GM23338 (cell line): ENCODE measurements around the gene S100A16. TPM values are rescaled to one million over a fixed set of nuclear protein-coding genes. Genes with fewer than 3 reads are reported as not detected.
"Not testable (repeated sequence)": the region's sequence is repeated elsewhere in the genome, so short reads cannot be mapped to it uniquely, and the experiment has no call there.

Experiments used
- ATAC-seq: fragments of 200-7000 bp; cut with Tn5 transposase; 3 replicates; pipeline ENCODE4 v1.9.1; 2020
- DNase-seq: peaks from one replicate; pipeline ENCODE4 v3.0.0-alpha.2; 2015; ENCODE audit warnings: low spot score
- H2AFZ ChIP-seq: fragments of 200-600 bp; sonication (generic); 2 replicates; pipeline ENCODE4 v1.8.0; 2016; ENCODE audit warnings: antibody characterized with exemption, mild to moderate bottlenecking, moderate library complexity
- H3F3A ChIP-seq: fragments of 200-600 bp; sonication (generic); replicated peaks from 2 replicates; pipeline ENCODE4 v1.8.0; 2017; ENCODE audit warnings: antibody characterized with exemption, mixed run types, low read depth
- H3K27ac ChIP-seq: fragments of 200-600 bp; sonication (generic); 2 replicates; pipeline ENCODE4 v1.6.1; 2016; ENCODE audit warnings: low read depth
- H3K27me3 ChIP-seq: fragments of 200-600 bp; sonication (generic); 2 replicates; pipeline ENCODE4 v1.8.0; 2016; ENCODE audit warnings: mild to moderate bottlenecking, mixed run types, moderate library complexity; ENCODE audit not compliant: insufficient read depth
- H3K36me3 ChIP-seq: fragments of 200-600 bp; sonication (generic); 2 replicates; pipeline ENCODE4 v1.8.0; 2016; ENCODE audit warnings: mild to moderate bottlenecking; ENCODE audit not compliant: insufficient read depth
- H3K4me1 ChIP-seq: fragments of 200-600 bp; sonication (generic); 2 replicates; pipeline ENCODE4 v1.8.0; 2016; ENCODE audit warnings: mild to moderate bottlenecking, moderate library complexity; ENCODE audit not compliant: insufficient read depth
- H3K4me2 ChIP-seq: fragments of 200-600 bp; sonication (generic); 2 replicates; pipeline ENCODE4 v1.7.1; 2017; ENCODE audit warnings: mixed run types
- H3K4me3 ChIP-seq: fragments of 200-600 bp; sonication (generic); 2 replicates; pipeline ENCODE4 v1.6.1; 2016; ENCODE audit warnings: mixed run types
- H3K79me2 ChIP-seq: fragments of 200-600 bp; sonication (generic); replicated peaks from 2 replicates; pipeline ENCODE4 v1.8.0; 2017; ENCODE audit warnings: mild to moderate bottlenecking; ENCODE audit not compliant: insufficient read depth
- H3K9me2 ChIP-seq: fragments of 200-600 bp; sonication (generic); 2 replicates; pipeline ENCODE4 v1.8.0; 2017; ENCODE audit not compliant: insufficient read depth
- H4K20me1 ChIP-seq: fragments of 200-600 bp; sonication (generic); replicated peaks from 2 replicates; pipeline ENCODE4 v1.8.0; 2017; ENCODE audit warnings: mild to moderate bottlenecking; ENCODE audit not compliant: insufficient read depth
- H3K27ac Mint-ChIP-seq: 2 replicates; pipeline ENCODE4 v1.8.0; 2020; ENCODE audit warnings: inconsistent platforms, mild to moderate bottlenecking, moderate library complexity, mixed read lengths
- H3K27me3 Mint-ChIP-seq: 3 replicates; pipeline ENCODE4 v1.8.0; 2022; ENCODE audit warnings: low read depth, mild to moderate bottlenecking, moderate library complexity, mixed read lengths, inconsistent platforms; ENCODE audit not compliant: insufficient read depth, poor library complexity
- H3K36me3 Mint-ChIP-seq: 3 replicates; pipeline ENCODE4 v1.8.0; 2021; ENCODE audit warnings: low read depth, mild to moderate bottlenecking, inconsistent platforms, moderate library complexity, mixed read lengths
- H3K4me1 Mint-ChIP-seq: 3 replicates; pipeline ENCODE4 v1.8.0; 2020; ENCODE audit warnings: mild to moderate bottlenecking, inconsistent platforms, mixed read lengths
- H3K4me3 Mint-ChIP-seq: 3 replicates; pipeline ENCODE4 v1.8.0; 2021; ENCODE audit warnings: moderate library complexity, mild to moderate bottlenecking, inconsistent platforms, mixed read lengths
- H3K9me3 Mint-ChIP-seq: 3 replicates; pipeline ENCODE4 v1.8.0; 2020; ENCODE audit warnings: moderate library complexity, mild to moderate bottlenecking, inconsistent platforms, mixed read lengths
- CREB1 ChIP-seq: fragments of 250-450 bp; sonication (Bioruptor Pico); IDR thresholded peaks from 2 replicates; pipeline ENCODE4 v1.5.0; 2020; ENCODE audit warnings: low read depth, mild to moderate bottlenecking, moderate library complexity
- CTCF ChIP-seq, 2 experiments: fragments of 200-600 bp in 1 of 2; sonication (generic) in 1 of 2; conservative IDR thresholded peaks; 2 replicates each; pipeline versions ENCODE4 v1.5.1 to v1.6.1; 2016 to 2017; ENCODE audit warnings: antibody characterized with exemption in 2 of 2, low read depth in 2 of 2, mild to moderate bottlenecking in 2 of 2, moderate library complexity in 1 of 2
- EZH2phosphoT487 ChIP-seq: fragments of 200-600 bp; sonication (generic); IDR thresholded peaks from one replicate; pipeline ENCODE4 v1.8.1; 2018; ENCODE audit warnings: antibody characterized with exemption; ENCODE audit not compliant: unreplicated experiment
- JUNB ChIP-seq: IDR thresholded peaks from one replicate; pipeline ENCODE4 v1.6.1; 2016; ENCODE audit warnings: antibody characterized with exemption; ENCODE audit not compliant: unreplicated experiment
- POLR2AphosphoS5 ChIP-seq: IDR thresholded peaks from 2 replicates; pipeline ENCODE4 v1.6.1; 2016; ENCODE audit warnings: antibody characterized with exemption, low read depth
- STAT1 ChIP-seq: IDR thresholded peaks from one replicate; pipeline ENCODE4 v1.6.1; 2016; ENCODE audit warnings: antibody characterized with exemption; ENCODE audit not compliant: unreplicated experiment
- ZNF114 ChIP-seq: fragments of 250-450 bp; sonication (Bioruptor Pico); IDR thresholded peaks from 2 replicates; pipeline ENCODE4 v1.5.0; 2020; ENCODE audit warnings: mild to moderate bottlenecking, moderate library complexity
- ZNF331 ChIP-seq: fragments of 250-450 bp; sonication (Bioruptor Pico); IDR thresholded peaks from 2 replicates; pipeline ENCODE4 v1.5.0; 2020; ENCODE audit warnings: low read depth, mild to moderate bottlenecking, moderate library complexity
- polyA plus RNA-seq: library from polyadenylated mRNA; unstranded; fragments of >200 nt; fragmentation: Nextera tagmentation; extraction: Ambion mirVana; gene quantifications from 2 replicates; pipeline ENCODE4 v1.2.1, GENCODE V29; 2016
- total RNA-seq: library from RNA; depleted of rRNA; stranded (reverse); fragments of >200 nt; shearing (Covaris generic); gene quantifications from 2 replicates; pipeline ENCODE4 v1.2.3, GENCODE V29; 2014
- TF ChIP-seq, protein P1 (sequence below): IDR thresholded peaks from 2 replicates; pipeline ENCODE4 v1.6.1; 2016; ENCODE audit warnings: antibody characterized with exemption
- TF ChIP-seq, protein P2 (sequence below): IDR thresholded peaks from one replicate; pipeline ENCODE4 v1.6.1; 2018; ENCODE audit warnings: antibody characterized with exemption; ENCODE audit not compliant: unreplicated experiment

S100A16 gene
- total and polyA plus RNA-seq, 2 experiments from 2014 or later, result 13.0 to 20.4 TPM

GRCh38 chr1:153583976-153584375 lies 29.0 kb downstream of the S100A16 start (continued):
- TF ChIP-seq STAT1, result no peak
- TF ChIP-seq, protein P1, sequence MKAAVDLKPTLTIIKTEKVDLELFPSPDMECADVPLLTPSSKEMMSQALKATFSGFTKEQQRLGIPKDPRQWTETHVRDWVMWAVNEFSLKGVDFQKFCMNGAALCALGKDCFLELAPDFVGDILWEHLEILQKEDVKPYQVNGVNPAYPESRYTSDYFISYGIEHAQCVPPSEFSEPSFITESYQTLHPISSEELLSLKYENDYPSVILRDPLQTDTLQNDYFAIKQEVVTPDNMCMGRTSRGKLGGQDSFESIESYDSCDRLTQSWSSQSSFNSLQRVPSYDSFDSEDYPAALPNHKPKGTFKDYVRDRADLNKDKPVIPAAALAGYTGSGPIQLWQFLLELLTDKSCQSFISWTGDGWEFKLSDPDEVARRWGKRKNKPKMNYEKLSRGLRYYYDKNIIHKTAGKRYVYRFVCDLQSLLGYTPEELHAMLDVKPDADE, result no peak

GRCh38 chr1:153583514-153583913 lies 29.4 kb downstream of the S100A16 start:
- H2AFZ ChIP-seq, H3K27me3 ChIP-seq, H3K4me2 ChIP-seq, H3K9me3 Mint-ChIP-seq, DNase-seq, H3K36me3 ChIP-seq, H3K27ac ChIP-seq, H3K4me3 ChIP-seq, ATAC-seq, H3F3A ChIP-seq, H3K27me3 Mint-ChIP-seq, H3K79me2 ChIP-seq, H3K4me3 Mint-ChIP-seq, H3K27ac Mint-ChIP-seq, H3K9me2 ChIP-seq, H3K4me1 ChIP-seq, H4K20me1 ChIP-seq, H3K36me3 Mint-ChIP-seq: not testable (repeated sequence)
- H3K4me1 Mint-ChIP-seq, result peaks cover 14% of the 10 kb centered on the region; the same call in 2 of the 3 replicates

DNA sequence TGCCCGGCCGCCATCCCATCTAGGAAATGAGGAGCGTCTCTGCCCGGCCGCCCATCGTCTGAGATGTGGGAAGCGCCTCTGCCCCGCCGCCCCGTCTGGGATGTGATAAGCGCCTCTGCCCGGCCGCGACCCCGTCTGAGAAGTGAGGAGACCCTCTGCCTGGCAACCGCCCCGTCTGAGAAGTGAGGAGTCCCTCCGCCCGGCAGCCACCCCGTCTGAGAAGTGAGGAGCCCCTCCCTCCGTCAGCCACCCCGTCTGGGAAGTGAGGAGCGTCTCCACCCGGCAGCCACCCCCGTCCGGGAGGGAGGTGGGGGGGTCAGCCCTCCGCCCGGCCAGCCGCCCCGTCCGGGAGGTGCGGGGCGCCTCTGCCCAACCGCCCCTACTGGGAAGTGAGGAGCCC lies 30.1 kb downstream of the S100A16 start:
- H3K36me3 ChIP-seq, H3K27ac ChIP-seq, DNase-seq, H4K20me1 ChIP-seq, H2AFZ ChIP-seq, H3K79me2 ChIP-seq, H3K27me3 ChIP-seq, H3K27me3 Mint-ChIP-seq, H3K4me1 ChIP-seq, H3K27ac Mint-ChIP-seq, H3K4me3 ChIP-seq, H3K4me3 Mint-ChIP-seq, H3K9me2 ChIP-seq, H3F3A ChIP-seq, H3K36me3 Mint-ChIP-seq, H3K9me3 Mint-ChIP-seq, ATAC-seq, H3K4me2 ChIP-seq: not testable (repeated sequence)
- peaks cover 20% of the 10 kb centered on the region for H3K4me1 Mint-ChIP-seq

DNA sequence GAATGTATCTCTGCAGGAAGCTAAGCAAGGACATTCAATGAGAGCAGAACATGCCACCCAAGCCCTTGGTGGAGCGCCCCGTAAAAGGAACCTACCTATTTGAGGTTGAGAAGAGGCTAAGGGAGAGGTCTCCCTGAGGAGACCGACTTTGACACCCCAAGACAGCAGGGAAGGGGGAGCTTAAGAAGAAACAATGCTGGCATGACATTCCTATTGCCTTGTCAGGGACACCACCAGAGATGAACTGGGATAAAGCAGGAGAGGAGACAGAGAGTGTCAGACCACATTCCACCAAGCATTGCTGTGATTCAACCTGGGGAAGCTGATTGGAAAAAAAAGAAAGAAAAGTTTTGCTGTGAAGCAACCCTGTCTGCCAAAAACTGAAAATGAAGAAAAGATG lies 34.0 kb downstream of the S100A16 start:
- H3K27ac Mint-ChIP-seq, result no peak overlapping the region
- H3K4me2 ChIP-seq, result no peak overlapping the region
- 0 out of 2 replicates have a peak overlapping the region, but pooled peaks have one; percentile 2 for H2AFZ ChIP-seq
- no peaks in the 10 kb centered on the region for H3K27me3 ChIP-seq
- peaks cover 13% of the 10 kb centered on the region for H3K4me1 Mint-ChIP-seq
- ATAC-seq (no peak), DNase-seq (no peak)
- no peak overlapping the region for H3K4me3 ChIP-seq
- H3K4me3 Mint-ChIP-seq, result no peak overlapping the region
- no peaks in the 10 kb centered on the region for H3K36me3 ChIP-seq
- H3K27ac ChIP-seq, result no peak overlapping the region
- no peaks in the 10 kb centered on the region for H3F3A ChIP-seq
- no peaks in the 10 kb centered on the region; the same call in 1 of the 3 replicates for H3K36me3 Mint-ChIP-seq
- no peaks in the 10 kb centered on the region for H3K79me2 ChIP-seq
- H3K4me1 ChIP-seq, result peaks cover 6% of the 10 kb centered on the region; the same call in 1 of the 2 replicates
- H3K9me3 Mint-ChIP-seq, result peaks cover 18% of the 10 kb centered on the region; the same call in 2 of the 3 replicates
- no peaks in the 10 kb centered on the region for H3K9me2 ChIP-seq
- peaks cover 4% of the 10 kb centered on the region for H3K27me3 Mint-ChIP-seq
- no peaks in the 10 kb centered on the region for H4K20me1 ChIP-seq
- TF ChIP-seq CREB1 (CRISPR knock-in tag) (no peak), ZNF331 (CRISPR knock-in tag) (no peak), CTCF (conservative IDR thresholded peaks at IDR 0.05; ENCODE audit: low read depth in 2 of 2) (no peak), JUNB (no peak), EZH2phosphoT487 (no peak), STAT1 (no peak), POLR2AphosphoS5 (no peak), ZNF114 (CRISPR knock-in tag) (no peak)
- TF ChIP-seq, protein P1, result no peak
- TF ChIP-seq, protein P2, sequence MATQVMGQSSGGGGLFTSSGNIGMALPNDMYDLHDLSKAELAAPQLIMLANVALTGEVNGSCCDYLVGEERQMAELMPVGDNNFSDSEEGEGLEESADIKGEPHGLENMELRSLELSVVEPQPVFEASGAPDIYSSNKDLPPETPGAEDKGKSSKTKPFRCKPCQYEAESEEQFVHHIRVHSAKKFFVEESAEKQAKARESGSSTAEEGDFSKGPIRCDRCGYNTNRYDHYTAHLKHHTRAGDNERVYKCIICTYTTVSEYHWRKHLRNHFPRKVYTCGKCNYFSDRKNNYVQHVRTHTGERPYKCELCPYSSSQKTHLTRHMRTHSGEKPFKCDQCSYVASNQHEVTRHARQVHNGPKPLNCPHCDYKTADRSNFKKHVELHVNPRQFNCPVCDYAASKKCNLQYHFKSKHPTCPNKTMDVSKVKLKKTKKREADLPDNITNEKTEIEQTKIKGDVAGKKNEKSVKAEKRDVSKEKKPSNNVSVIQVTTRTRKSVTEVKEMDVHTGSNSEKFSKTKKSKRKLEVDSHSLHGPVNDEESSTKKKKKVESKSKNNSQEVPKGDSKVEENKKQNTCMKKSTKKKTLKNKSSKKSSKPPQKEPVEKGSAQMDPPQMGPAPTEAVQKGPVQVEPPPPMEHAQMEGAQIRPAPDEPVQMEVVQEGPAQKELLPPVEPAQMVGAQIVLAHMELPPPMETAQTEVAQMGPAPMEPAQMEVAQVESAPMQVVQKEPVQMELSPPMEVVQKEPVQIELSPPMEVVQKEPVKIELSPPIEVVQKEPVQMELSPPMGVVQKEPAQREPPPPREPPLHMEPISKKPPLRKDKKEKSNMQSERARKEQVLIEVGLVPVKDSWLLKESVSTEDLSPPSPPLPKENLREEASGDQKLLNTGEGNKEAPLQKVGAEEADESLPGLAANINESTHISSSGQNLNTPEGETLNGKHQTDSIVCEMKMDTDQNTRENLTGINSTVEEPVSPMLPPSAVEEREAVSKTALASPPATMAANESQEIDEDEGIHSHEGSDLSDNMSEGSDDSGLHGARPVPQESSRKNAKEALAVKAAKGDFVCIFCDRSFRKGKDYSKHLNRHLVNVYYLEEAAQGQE, result no peak
